ENCODE data around the gene MDFIC. TPM values are rescaled to one million over a fixed set of nuclear protein-coding genes. Genes with fewer than 3 reads are reported as not detected.

Gene MDFIC
- total and polyA plus RNA-seq, 4 donors: 11.1 to 37.2 (median 18.3) TPM

- intact Hi-C loops (cut with DNase I): no loop called here
- H3K36me3 ChIP-seq (ENCODE audit: control insufficient read depth in 1 of 2, insufficient read depth in 2 of 2, low read length in 1 of 2): no peaks in the 10 kb centered on the region
- WGBS, 2 donors: 95 to 97% methylated on average over 1 of the region's 1 CpG
- no peak overlapping the region for H3K4me3 ChIP-seq (ENCODE audit: low read length in 2 of 2)
- peaks cover 1% of the 10 kb centered on the region for H3K9me3 ChIP-seq (ENCODE audit: control insufficient read depth, low read length)
- H3K27ac ChIP-seq (ENCODE audit: low read depth in 1 of 2, low read length in 2 of 2): no peak overlapping the region
- DNase-seq (no peak), ATAC-seq (ENCODE audit: low FRiP score) (no peak)
- no peaks in the 10 kb centered on the region for H3K27me3 ChIP-seq (ENCODE audit: control insufficient read depth in 1 of 2, insufficient read depth in 2 of 2, low read length in 1 of 2)
- H3K4me1 ChIP-seq (ENCODE audit: control insufficient read depth in 1 of 2, insufficient read depth in 2 of 2, low read length in 2 of 2): no peaks in the 10 kb centered on the region
Measured at GRCh38 chr7:114900127-114900526, 21.8 kb upstream of the MDFIC start.

GRCh38 chr7:114901771-114902170, 20.1 kb upstream of the MDFIC start:
- no peak for DNase-seq
- Histone ChIP-seq H3K27ac (ENCODE audit: low read depth in 1 of 2, low read length in 2 of 2) (no peak overlapping the region), H3K9me3 (ENCODE audit: control insufficient read depth, low read length) (no peaks in the 10 kb centered on the region), H3K27me3 (ENCODE audit: control insufficient read depth in 1 of 2, insufficient read depth in 2 of 2, low read length in 1 of 2) (no peaks in the 10 kb centered on the region), H3K4me1 (ENCODE audit: control insufficient read depth in 1 of 2, insufficient read depth in 2 of 2, low read length in 2 of 2) (no peaks in the 10 kb centered on the region), H3K36me3 (ENCODE audit: control insufficient read depth in 1 of 2, insufficient read depth in 2 of 2, low read length in 1 of 2) (no peaks in the 10 kb centered on the region), H3K4me3 (ENCODE audit: low read length in 2 of 2) (no peak overlapping the region)
- intact Hi-C loops (cut with DNase I): no loop called here
- 79 to 84% methylated on average over 1 of the region's 1 CpG for WGBS, 2 donors
- no peak for ATAC-seq (ENCODE audit: low FRiP score)

- Histone ChIP-seq H3K27ac (ENCODE audit: low read depth in 1 of 2, low read length in 2 of 2) (no peak overlapping the region), H3K4me1 (ENCODE audit: control insufficient read depth in 1 of 2, insufficient read depth in 2 of 2, low read length in 2 of 2) (no peaks in the 10 kb centered on the region), H3K36me3 (ENCODE audit: control insufficient read depth in 1 of 2, insufficient read depth in 2 of 2, low read length in 1 of 2) (no peaks in the 10 kb centered on the region), H3K9me3 (ENCODE audit: control insufficient read depth, low read length) (peaks cover under 1% of the 10 kb centered on the region), H3K27me3 (ENCODE audit: control insufficient read depth in 1 of 2, insufficient read depth in 2 of 2, low read length in 1 of 2) (no peaks in the 10 kb centered on the region), H3K4me3 (ENCODE audit: low read length in 2 of 2) (no peak overlapping the region)
- 95 to 97% methylated on average over 2 of the region's 2 CpGs for WGBS, 2 donors
- no peak for DNase-seq
- ATAC-seq (ENCODE audit: low FRiP score): no peak
- intact Hi-C loops (cut with DNase I): no loop called here
Measured at GRCh38 chr7:114903131-114903530, 18.8 kb upstream of the MDFIC start.

- ATAC-seq (ENCODE audit: low FRiP score): no peak
- Histone ChIP-seq H3K27me3 (ENCODE audit: control insufficient read depth in 1 of 2, insufficient read depth in 2 of 2, low read length in 1 of 2) (no peaks in the 10 kb centered on the region), H3K4me1 (ENCODE audit: control insufficient read depth in 1 of 2, insufficient read depth in 2 of 2, low read length in 2 of 2) (no peaks in the 10 kb centered on the region), H3K4me3 (ENCODE audit: low read length in 2 of 2) (no peak overlapping the region), H3K27ac (ENCODE audit: low read depth in 1 of 2, low read length in 2 of 2) (no peak overlapping the region), H3K9me3 (ENCODE audit: control insufficient read depth, low read length) (peaks cover 2% of the 10 kb centered on the region), H3K36me3 (ENCODE audit: control insufficient read depth in 1 of 2, insufficient read depth in 2 of 2, low read length in 1 of 2) (no peaks in the 10 kb centered on the region)
- no peak for DNase-seq
- 97% methylated on average over 2 of the region's 2 CpGs for WGBS, 2 donors
- intact Hi-C loops (cut with DNase I): no loop called here
Measured at GRCh38 chr7:114910787-114911186, 11.1 kb upstream of the MDFIC start.

- no peak overlapping the region for H3K27ac ChIP-seq (ENCODE audit: low read depth in 1 of 2, low read length in 2 of 2)
- WGBS, 2 donors: 84 to 85% methylated on average over 4 of the region's 4 CpGs
- no peaks in the 10 kb centered on the region for H3K27me3 ChIP-seq (ENCODE audit: control insufficient read depth in 1 of 2, insufficient read depth in 2 of 2, low read length in 1 of 2)
- H3K36me3 ChIP-seq (ENCODE audit: control insufficient read depth in 1 of 2, insufficient read depth in 2 of 2, low read length in 1 of 2): no peaks in the 10 kb centered on the region
- no peaks in the 10 kb centered on the region for H3K4me1 ChIP-seq (ENCODE audit: control insufficient read depth in 1 of 2, insufficient read depth in 2 of 2, low read length in 2 of 2)
- H3K9me3 ChIP-seq (ENCODE audit: control insufficient read depth, low read length): peaks cover 2% of the 10 kb centered on the region
- no peak overlapping the region for H3K4me3 ChIP-seq (ENCODE audit: low read length in 2 of 2)
- DNase-seq (no peak), ATAC-seq (ENCODE audit: low FRiP score) (no peak)
- intact Hi-C loops (cut with DNase I): no loop called here
Measured at GRCh38 chr7:114911411-114911810, 10.5 kb upstream of the MDFIC start.

GRCh38 chr7:114916261-114916892, 5.5 kb upstream of the MDFIC start:
- ATAC-seq (ENCODE audit: low FRiP score): no peak
- Histone ChIP-seq H3K9me3 (ENCODE audit: control insufficient read depth, low read length) (no peaks in the 10 kb centered on the region), H3K36me3 (ENCODE audit: control insufficient read depth in 1 of 2, insufficient read depth in 2 of 2, low read length in 1 of 2) (no peaks in the 10 kb centered on the region), H3K4me3 (ENCODE audit: low read length in 2 of 2) (no peak overlapping the region), H3K4me1 (ENCODE audit: control insufficient read depth in 1 of 2, insufficient read depth in 2 of 2, low read length in 2 of 2) (no peaks in the 10 kb centered on the region), H3K27ac (ENCODE audit: low read depth in 1 of 2, low read length in 2 of 2) (no peak overlapping the region), H3K27me3 (ENCODE audit: control insufficient read depth in 1 of 2, insufficient read depth in 2 of 2, low read length in 1 of 2) (no peaks in the 10 kb centered on the region)
- no peak for DNase-seq
- WGBS, 2 donors: 88 to 94% methylated on average over 6 of the region's 6 CpGs
- intact Hi-C loops (cut with DNase I): no loop called here

GRCh38 chr7:114917211-114917839, 4.6 kb upstream of the MDFIC start:
- DNase-seq: no peak
- no peak overlapping the region for H3K4me3 ChIP-seq (ENCODE audit: low read length in 2 of 2)
- intact Hi-C loops (cut with DNase I): no loop called here
- WGBS, 2 donors: 86 to 88% methylated on average over 4 of the region's 4 CpGs
- H3K27me3 ChIP-seq (ENCODE audit: control insufficient read depth in 1 of 2, insufficient read depth in 2 of 2, low read length in 1 of 2): no peaks in the 10 kb centered on the region
- no peak for ATAC-seq (ENCODE audit: low FRiP score)
- no peaks in the 10 kb centered on the region for H3K4me1 ChIP-seq (ENCODE audit: control insufficient read depth in 1 of 2, insufficient read depth in 2 of 2, low read length in 2 of 2)
- no peaks in the 10 kb centered on the region for H3K36me3 ChIP-seq (ENCODE audit: control insufficient read depth in 1 of 2, insufficient read depth in 2 of 2, low read length in 1 of 2)
- no peak overlapping the region for H3K27ac ChIP-seq (ENCODE audit: low read depth in 1 of 2, low read length in 2 of 2)
- H3K9me3 ChIP-seq (ENCODE audit: control insufficient read depth, low read length): no peaks in the 10 kb centered on the region

GRCh38 chr7:114919587-114919986, 2.3 kb upstream of the MDFIC start:
- ATAC-seq (ENCODE audit: low FRiP score) (no peak), DNase-seq (no peak)
- Histone ChIP-seq H3K36me3 (ENCODE audit: control insufficient read depth in 1 of 2, insufficient read depth in 2 of 2, low read length in 1 of 2) (no peaks in the 10 kb centered on the region), H3K4me3 (ENCODE audit: low read length in 2 of 2) (no peak overlapping the region), H3K27me3 (ENCODE audit: control insufficient read depth in 1 of 2, insufficient read depth in 2 of 2, low read length in 1 of 2) (no peaks in the 10 kb centered on the region), H3K9me3 (ENCODE audit: control insufficient read depth, low read length) (no peaks in the 10 kb centered on the region), H3K27ac (ENCODE audit: low read depth in 1 of 2, low read length in 2 of 2) (no peak overlapping the region), H3K4me1 (ENCODE audit: control insufficient read depth in 1 of 2, insufficient read depth in 2 of 2, low read length in 2 of 2) (no peaks in the 10 kb centered on the region)
- 81 to 83% methylated on average over 3 of the region's 3 CpGs for WGBS, 2 donors
- intact Hi-C loops (cut with DNase I): no loop called here

- no peaks in the 10 kb centered on the region for H3K36me3 ChIP-seq (ENCODE audit: control insufficient read depth in 1 of 2, insufficient read depth in 2 of 2, low read length in 1 of 2)
- H3K9me3 ChIP-seq (ENCODE audit: control insufficient read depth, low read length): no peaks in the 10 kb centered on the region
- no peak for DNase-seq
- intact Hi-C loops (cut with DNase I): loop anchor here in 1 of 2 donors (5.0 kb wide), 1 partner anchor 839 kb away; no protein-coding TSS in a partner anchor
- H3K27me3 ChIP-seq (ENCODE audit: control insufficient read depth in 1 of 2, insufficient read depth in 2 of 2, low read length in 1 of 2): no peaks in the 10 kb centered on the region
- peak overlapping the region in 1 of 2 donors; percentile 91 for H3K4me3 ChIP-seq (ENCODE audit: low read length in 2 of 2)
- H3K4me1 ChIP-seq (ENCODE audit: control insufficient read depth in 1 of 2, insufficient read depth in 2 of 2, low read length in 2 of 2): no peaks in the 10 kb centered on the region
- ATAC-seq (ENCODE audit: low FRiP score): peak; percentile 31
- 24 to 29% methylated on average over 15 of the region's 15 CpGs for WGBS, 2 donors
- peak overlapping the region; percentile 53 to 95 for H3K27ac ChIP-seq (ENCODE audit: low read depth in 1 of 2, low read length in 2 of 2)
Measured at GRCh38 chr7:114921631-114922025, 266 bp upstream of the MDFIC start.
